K562 (cell line): ENCODE results near the gene FLVCR2. TPM values are rescaled to one million over a fixed set of nuclear protein-coding genes. Genes with fewer than 3 reads are reported as not detected.

Experiments
- ATAC-seq: fragments of 200-7000 bp; cut with Tn5 transposase; 3 replicates; pipeline ENCODE4 v1.9.1; 2020; ENCODE audit warnings: moderate library complexity
- BruUV-seq: library from RNA; stranded (reverse); fragments of 400-500 nt; replicated peaks from 2 replicates; lab custom pipeline; 2021; lab: Mats Ljungman, UMichigan
- CTCF ChIA-PET: fragments of 300-600 bp; formaldehyde crosslinking; extraction: SDS; loops from one replicate; lab custom pipeline; 2021; ENCODE audit warnings: low intra/inter-chr PET ratio; lab: Yijun Ruan, JAX
- POLR2A ChIA-PET: fragments of 300-600, 350-650 bp; sonication (Branson Sonifier 250); formaldehyde crosslinking; extraction: SDS; loops from one replicate; lab custom pipeline; 2021; ENCODE audit warnings: antibody characterized with exemption, inconsistent platforms; lab: Yijun Ruan, JAX
- DNase-seq, 4 experiments: peaks; one replicate each; pipeline versions ENCODE4 v3.0.0 to v3.0.0-alpha.2; 2011 to 2018; ENCODE audit warnings: low spot score in 3 of 4, mixed read lengths in 3 of 4; ENCODE audit errors: extremely low read depth in 1 of 4
- FAIRE-seq: peaks from 2 replicates; lab custom pipeline; 2011; peaks lifted over from hg19 to GRCh38; lab: Jason Lieb, UNC
- H2AFZ ChIP-seq: 2 replicates; pipeline ENCODE4 v1.6.0; 2011; ENCODE audit warnings: low read depth, low read length, control low read depth, inconsistent platforms
- H3K27ac ChIP-seq: fragments of 200-600 bp; 3 replicates; pipeline ENCODE4 v1.8.0; 2011; ENCODE audit warnings: low read depth, mild to moderate bottlenecking, control low read depth, inconsistent platforms, low read length, moderate library complexity, mixed read lengths; ENCODE audit errors: extremely low read depth
- H3K27me3 ChIP-seq, 2 experiments: fragments of 300-600 bp in 1 of 2; 2 replicates in 1 of 2; 3 replicates in 1 of 2; pipeline versions ENCODE4 v1.6.0 to v1.8.0; 2011; ENCODE audit warnings: inconsistent platforms in 2 of 2, low read length in 2 of 2, mild to moderate bottlenecking in 1 of 2, mixed read lengths in 1 of 2, moderate library complexity in 1 of 2; ENCODE audit not compliant: control insufficient read depth in 2 of 2, insufficient read depth in 2 of 2
- H3K36me3 ChIP-seq: fragments of 300-600 bp; 3 replicates; pipeline ENCODE4 v1.8.0; 2011; ENCODE audit warnings: mild to moderate bottlenecking, low read length, inconsistent platforms; ENCODE audit not compliant: control insufficient read depth, insufficient read depth
- H3K4me1 ChIP-seq, 2 experiments: fragments of 200-600 bp in 1 of 2; replicated peaks in 1 of 2; 2 replicates in 1 of 2; 3 replicates in 1 of 2; pipeline versions ENCODE4 v1.5.1 to v1.8.0; 2011; ENCODE audit warnings: inconsistent platforms in 2 of 2, low read length in 2 of 2, mild to moderate bottlenecking in 1 of 2, mixed read lengths in 1 of 2, moderate library complexity in 1 of 2; ENCODE audit not compliant: control insufficient read depth in 2 of 2, insufficient read depth in 2 of 2
- H3K4me2 ChIP-seq: 2 replicates; pipeline ENCODE4 v1.6.1; 2011; ENCODE audit warnings: low read length, control low read depth, inconsistent platforms, mixed read lengths; ENCODE audit not compliant: insufficient read depth
- H3K4me3 ChIP-seq: fragments of 200-600 bp; sonication (generic), shearing (Covaris generic); 2 replicates; pipeline ENCODE4 v1.5.1; 2016; ENCODE audit warnings: control low read depth, inconsistent platforms
- H3K79me2 ChIP-seq: fragments of 200-600 bp; 3 replicates; pipeline ENCODE4 v1.8.0; 2011; ENCODE audit warnings: low read length, inconsistent platforms; ENCODE audit not compliant: control insufficient read depth, insufficient read depth
- H3K9ac ChIP-seq, 2 experiments: 2 replicates each; pipeline versions ENCODE4 v1.6.0 to v1.6.1; 2011; ENCODE audit warnings: low read depth in 2 of 2, low read length in 2 of 2, control low read depth in 1 of 2, inconsistent platforms in 1 of 2, mild to moderate bottlenecking in 1 of 2, mixed read lengths in 1 of 2; ENCODE audit not compliant: insufficient read depth in 1 of 2
- H3K9me1 ChIP-seq: one replicate; pipeline ENCODE4 v1.6.0; 2011; ENCODE audit warnings: inconsistent platforms, mild to moderate bottlenecking, low read length, moderate library complexity; ENCODE audit not compliant: control insufficient read depth, insufficient read depth
- H3K9me3 ChIP-seq: replicated peaks from 2 replicates; pipeline ENCODE4 v1.5.1; 2011; ENCODE audit warnings: low read depth, low read length, inconsistent platforms; ENCODE audit not compliant: control insufficient read depth, insufficient read depth
- H4K20me1 ChIP-seq: replicated peaks from 2 replicates; pipeline ENCODE4 v1.6.1; 2011; ENCODE audit warnings: low read length, inconsistent platforms, mixed read lengths; ENCODE audit not compliant: control insufficient read depth, insufficient read depth
- DPF2 ChIP-seq: fragments of 450-650 bp; IDR thresholded peaks from 2 replicates; pipeline ENCODE4 v1.6.1; 2016
- KDM1A ChIP-seq, 2 experiments: fragments of 450-650 bp; IDR thresholded peaks; 2 replicates each; pipeline ENCODE4 v1.6.1; 2016; ENCODE audit warnings: mild to moderate bottlenecking in 2 of 2
- MXI1 ChIP-seq: IDR thresholded peaks from 2 replicates; pipeline ENCODE4 v1.6.1; 2011; ENCODE audit warnings: low read depth, mild to moderate bottlenecking, improper control_type of control experiment, low read length
- PML ChIP-seq: IDR thresholded peaks from 2 replicates; pipeline ENCODE4 v1.6.1; 2012; ENCODE audit warnings: low read length, inconsistent platforms
- RNF2 ChIP-seq: sonication (generic); IDR thresholded peaks from 2 replicates; pipeline ENCODE4 v1.6.1; 2016
- TBL1XR1 ChIP-seq, 2 experiments: IDR thresholded peaks; 2 replicates each; pipeline ENCODE4 v1.6.1; 2012; ENCODE audit warnings: improper control_type of control experiment in 2 of 2, low read length in 2 of 2, mild to moderate bottlenecking in 1 of 2
- ZBED1 ChIP-seq: IDR thresholded peaks from 2 replicates; pipeline ENCODE4 v1.6.1; 2014
- ZNF57 ChIP-seq: fragments of 450-650 bp; formaldehyde crosslinking; IDR thresholded peaks from 2 replicates; pipeline ENCODE4 v1.4.0; 2020; ENCODE audit warnings: mild to moderate bottlenecking, moderate library complexity
- ZNF668 ChIP-seq: fragments of 250-450 bp; sonication (Bioruptor Pico); IDR thresholded peaks from 2 replicates; pipeline ENCODE4 v1.8.0; 2022; ENCODE audit warnings: mild to moderate bottlenecking, inconsistent platforms
- WGBS: fragments of 100-300 bp; shearing (Covaris generic); methylation state at CpG from one replicate; pipeline ENCODE4 v1.1.6; 2016; ENCODE audit warnings: low coverage, mixed read lengths; ENCODE audit not compliant: insufficient coverage; ENCODE audit errors: missing lambda C conversion rate; 5-methylcytosine and 5-hydroxymethylcytosine counted together
- in situ Hi-C: fragments of 300-500 bp; cut with MboI; formaldehyde crosslinking; loops from 4 replicates; pipeline ENCODE4 v1.15.0; 2018; ENCODE audit warnings: inconsistent platforms, mixed read lengths
- intact Hi-C: fragments of 100-400 bp; cut with micrococcal nuclease; formaldehyde crosslinking; loops from 2 replicates; pipeline ENCODE4 v1.14.2; 2022
- polyA plus RNA-seq, 8 experiments: library from polyadenylated mRNA; depleted of rRNA in 4 of 8; stranded (reverse) in 5 of 8; unstranded in 3 of 8; fragments of >200 nt; fragmentation: Nextera tagmentation in 2 of 8; fragmentation: Illumina TruSeq in 1 of 8; extraction: Ambion mirVana in 2 of 8; extraction: Trizol in 1 of 8; gene quantifications; 2 replicates each; pipeline versions ENCODE4 v1.2.1 to v1.2.3, GENCODE V29; 2011 to 2014; ENCODE audit warnings: inconsistent platforms in 1 of 8, missing spikeins in 1 of 8
- total RNA-seq, 7 experiments: library from RNA; depleted of rRNA in 6 of 7; stranded (reverse); fragments of >200 nt in 6 of 7; fragmentation: Illumina TruSeq in 2 of 7; extraction: Trizol in 2 of 7; gene quantifications; 2 replicates each; pipeline versions ENCODE4 v1.2.1 to v1.2.3, GENCODE V29; 2011 to 2021; ENCODE audit warnings: low replicate concordance in 1 of 7

The FLVCR2 gene
- total and polyA plus RNA-seq, 9 of the 15 experiments (the other 6 are each of a cell fraction or from before 2014, with no cell fraction given): 1.5 TPM; not detected in 8

DNA sequence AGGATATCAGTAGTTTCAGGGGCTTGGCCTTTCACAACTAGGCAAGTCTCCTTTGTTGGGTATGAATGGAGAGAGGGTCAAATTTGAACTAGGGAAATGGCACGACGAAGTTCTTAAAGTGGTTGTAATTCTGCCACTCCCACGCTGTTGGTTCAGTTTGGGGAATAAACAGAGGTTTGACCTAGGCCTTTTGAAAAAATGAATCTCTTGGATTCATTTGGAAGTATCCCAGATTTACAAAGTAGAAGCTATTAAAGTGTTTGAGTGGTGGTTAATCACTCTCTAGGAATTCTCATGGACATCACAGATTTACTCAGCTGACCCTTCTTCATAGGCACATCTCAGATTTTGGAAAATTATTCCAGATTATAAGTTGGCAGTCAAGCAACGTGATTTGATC, 41.3 kb upstream of the FLVCR2 start:
- Histone ChIP-seq H3K79me2 (no peaks in the 10 kb centered on the region), H3K27ac (no peak overlapping the region), H2AFZ (no peak overlapping the region), H4K20me1 (no peaks in the 10 kb centered on the region), H3K9me3 (no peaks in the 10 kb centered on the region), H3K36me3 (no peaks in the 10 kb centered on the region), H3K9ac (no peak overlapping the region), H3K27me3 (no peaks in the 10 kb centered on the region), H3K4me1 (peaks cover 7 to 22% of the 10 kb centered on the region in 2 experiments; a peak in 4 of 5 replicates), H3K9me1 (no peaks in the 10 kb centered on the region), H3K4me2 (no peak overlapping the region), H3K4me3 (no peak overlapping the region)
- BruUV-seq: no TSS peak
- no peak for ATAC-seq
- in situ Hi-C loops: no loop called here
- WGBS: 39% methylated on average over 4 of the region's 4 CpGs
- no peak for DNase-seq
- no peak for FAIRE-seq
- ChIA-PET CTCF (no interaction called here), POLR2A (no interaction called here)
- intact Hi-C loops: no loop called here
- TF ChIP-seq PML (no peak), KDM1A (IDR thresholded peaks at IDR 0.05) (0 out of 4 replicates have a peak, but pooled peaks of 1 of the 2 experiments have one; percentile 24)

DNA sequence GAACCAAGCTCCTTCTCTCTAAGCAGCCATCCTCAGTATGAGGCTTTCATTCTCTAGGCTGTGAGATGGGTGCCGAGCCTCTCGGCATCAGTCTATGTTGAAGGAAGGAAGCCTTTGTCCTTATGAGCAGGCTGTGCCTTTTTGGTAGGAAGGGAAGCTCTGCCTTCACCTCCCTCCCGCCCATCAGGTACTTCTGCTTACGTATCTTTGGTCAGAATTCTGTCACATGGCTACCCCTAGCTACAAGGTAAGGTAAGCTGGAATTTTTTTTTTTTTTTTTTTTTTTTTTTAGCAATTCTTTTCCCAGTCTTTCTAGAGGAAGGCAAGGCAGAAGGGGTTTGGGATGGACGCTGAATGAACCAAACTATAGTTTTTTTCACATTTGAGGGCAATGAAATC, 39.3 kb upstream of the FLVCR2 start:
- in situ Hi-C loops: no loop called here
- H3K4me1 ChIP-seq: peaks cover 11 to 22% of the 10 kb centered on the region in 2 experiments; a peak in 4 of 5 replicates
- POLR2A ChIA-PET: no interaction called here

More for the DNA sequence above, 39.3 kb upstream of the FLVCR2 start:
- Histone ChIP-seq H3K79me2 (no peaks in the 10 kb centered on the region), H3K4me3 (no peak overlapping the region), H3K36me3 (no peaks in the 10 kb centered on the region), H3K9me1 (no peaks in the 10 kb centered on the region), H3K27me3 (no peaks in the 10 kb centered on the region), H2AFZ (peak overlapping the region; percentile 87), H3K9me3 (no peaks in the 10 kb centered on the region)
- 93% methylated on average over 4 of the region's 5 CpGs for WGBS
- CTCF ChIA-PET: no interaction called here
- ATAC-seq: no peak
- DNase-seq: no peak
- intact Hi-C loops: no loop called here
- FAIRE-seq: no peak
- TF ChIP-seq TBL1XR1 (IDR thresholded peaks at IDR 0.05; ENCODE audit: low read length in 2 of 2) (no peak), ZBED1 (no peak), MXI1 (no peak), ZNF57 (CRISPR knock-in tag) (no peak), DPF2 (no peak), ZNF668 (no peak), RNF2 (no peak)
- TF ChIP-seq, all 486 proteins: peak for 0
- Histone ChIP-seq H3K27ac (no peak overlapping the region), H3K4me2 (no peak overlapping the region), H4K20me1 (no peaks in the 10 kb centered on the region), H3K9ac (no peak overlapping the region)
- BruUV-seq: no TSS peak
